Measurements from ENCODE around the gene LHPP.
"Not testable (repeated sequence)": the region's sequence is repeated elsewhere in the genome, so short reads cannot be mapped to it uniquely, and the experiment has no call there.

LHPP gene

DNA sequence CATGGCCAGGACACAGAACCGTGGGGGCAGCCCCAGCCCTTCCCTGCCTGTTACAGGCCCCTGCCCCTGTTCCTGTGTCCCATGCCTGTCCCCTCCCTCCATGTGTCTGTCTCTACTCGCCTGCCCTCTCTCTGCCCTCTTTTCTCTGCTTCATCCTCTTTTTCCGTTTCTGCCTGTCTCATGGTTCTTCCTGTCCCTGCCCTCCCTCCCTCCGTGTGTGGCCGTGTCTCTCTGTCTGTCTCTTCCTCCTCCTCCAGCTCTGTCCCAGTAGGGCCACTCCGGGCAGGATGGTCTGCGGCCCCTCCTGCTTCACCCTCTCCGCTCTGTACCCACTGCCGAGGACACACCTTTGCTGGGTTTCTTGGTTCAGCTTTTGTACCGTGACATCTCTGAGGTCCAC lies 145.2 kb downstream of the LHPP start:
- DNase-seq (ENCODE audit: low read depth) = no peak

DNA sequence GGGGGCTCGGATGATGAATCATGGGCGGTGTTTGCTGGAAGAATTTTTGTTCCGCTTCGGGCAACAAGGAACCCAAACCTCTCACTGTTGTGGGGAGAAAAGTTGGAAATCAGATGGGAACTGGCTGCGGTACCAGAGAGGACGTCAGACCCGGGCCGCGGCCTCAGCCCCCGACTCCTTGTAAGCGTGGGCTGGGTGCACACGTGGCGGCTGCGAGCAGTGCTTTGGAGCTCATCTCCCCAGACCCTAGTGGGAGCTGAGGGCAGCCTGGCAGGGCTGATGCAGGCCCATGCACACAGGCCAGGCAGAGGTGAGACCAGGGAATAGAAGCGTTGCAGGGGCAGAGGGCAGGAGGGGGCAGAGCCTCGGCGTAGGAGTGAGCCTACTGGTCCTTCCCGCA lies 146.1 kb downstream of the LHPP start:
- DNase-seq (ENCODE audit: low read depth) = no peak

GRCh38 chr10:124608093-124608721 lies 146.6 kb downstream of the LHPP start:
- DNase-seq (ENCODE audit: low read depth) = no peak

DNA sequence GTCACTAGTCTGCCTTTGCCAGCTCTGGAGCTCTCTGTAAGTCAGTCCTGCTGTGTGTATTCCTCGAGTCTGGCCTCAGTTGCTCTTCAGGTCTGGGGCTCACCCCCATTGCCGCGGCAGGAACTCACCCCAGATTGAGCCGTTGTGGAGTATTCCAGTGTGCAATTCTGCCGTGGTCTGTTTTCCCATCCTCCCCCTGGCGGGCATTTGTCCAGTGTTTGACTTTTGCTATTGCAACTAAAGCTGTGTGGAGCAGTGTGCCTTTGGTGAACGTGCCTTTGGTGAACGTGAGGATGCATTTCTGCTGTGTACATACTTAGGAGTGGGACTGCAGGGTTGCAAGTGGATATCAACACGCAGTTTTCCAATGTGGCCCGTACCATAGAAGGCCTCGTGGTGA lies 148.1 kb downstream of the LHPP start:
- DNase-seq (ENCODE audit: low read depth) = no peak

- DNase-seq (ENCODE audit: low read depth) = not testable (repeated sequence)
Observed at GRCh38 chr10:124610186-124610585, 148.6 kb downstream of the LHPP start.

- DNase-seq (ENCODE audit: low read depth) = not testable (repeated sequence)
Observed at GRCh38 chr10:124610851-124611250, 149.2 kb downstream of the LHPP start.

DNA sequence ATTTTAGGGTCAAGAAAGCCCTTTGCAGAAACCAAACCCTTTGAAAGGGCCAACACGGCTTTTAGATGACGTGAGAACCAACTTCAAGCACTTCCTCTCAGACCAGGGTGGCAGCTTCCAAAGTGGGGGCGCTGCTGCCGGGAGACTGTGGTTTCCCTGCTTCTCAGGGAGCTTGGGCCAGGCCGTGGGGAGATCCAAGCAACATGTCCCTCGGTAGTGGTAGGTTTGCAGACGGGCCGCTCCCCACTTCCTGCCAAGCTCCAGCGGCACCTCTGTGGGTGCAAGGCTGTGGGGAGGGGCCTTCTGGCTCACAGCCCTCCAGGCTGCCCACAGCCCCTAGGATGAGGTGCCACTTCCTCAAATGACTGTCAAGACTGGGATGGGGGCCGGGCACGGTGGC lies 150.1 kb downstream of the LHPP start:
- DNase-seq (ENCODE audit: low read depth) = peak; percentile 21

GRCh38 chr10:124612611-124613498 lies 151.2 kb downstream of the LHPP start:
- no peak for DNase-seq (ENCODE audit: low read depth)

DNA sequence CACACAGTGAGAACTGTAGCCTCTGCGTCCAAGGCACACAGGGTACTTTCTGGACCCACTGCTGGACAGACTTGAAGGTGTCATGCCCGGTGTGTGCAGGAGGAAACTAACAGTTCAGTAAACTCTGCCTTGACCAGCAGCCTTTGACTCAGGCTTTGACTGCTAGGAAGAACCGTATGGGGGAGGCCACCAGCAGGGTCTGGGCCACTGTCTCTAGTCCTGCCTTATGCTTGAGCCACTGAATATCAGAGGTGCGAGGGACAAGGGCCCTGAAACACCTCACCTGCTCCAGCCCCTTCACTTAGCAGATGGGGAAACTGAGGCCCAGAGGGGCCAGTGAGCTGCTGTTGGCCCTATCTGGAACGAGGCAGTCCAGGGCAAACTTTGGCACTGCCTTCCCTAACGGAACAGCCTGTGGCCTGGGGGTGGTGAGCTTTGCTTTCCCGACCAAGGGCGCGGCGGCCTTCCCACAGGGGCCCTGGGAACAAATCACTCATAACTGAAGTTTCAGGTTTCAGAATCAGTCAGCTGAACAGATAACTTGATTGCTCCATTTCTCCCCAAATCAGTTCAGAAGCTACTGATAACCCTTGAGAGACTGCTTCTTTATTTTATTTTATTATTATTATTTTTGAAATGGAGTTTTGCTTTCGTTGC lies 152.5 kb downstream of the LHPP start:
- peak; percentile 35 for DNase-seq (ENCODE audit: low read depth)

DNA sequence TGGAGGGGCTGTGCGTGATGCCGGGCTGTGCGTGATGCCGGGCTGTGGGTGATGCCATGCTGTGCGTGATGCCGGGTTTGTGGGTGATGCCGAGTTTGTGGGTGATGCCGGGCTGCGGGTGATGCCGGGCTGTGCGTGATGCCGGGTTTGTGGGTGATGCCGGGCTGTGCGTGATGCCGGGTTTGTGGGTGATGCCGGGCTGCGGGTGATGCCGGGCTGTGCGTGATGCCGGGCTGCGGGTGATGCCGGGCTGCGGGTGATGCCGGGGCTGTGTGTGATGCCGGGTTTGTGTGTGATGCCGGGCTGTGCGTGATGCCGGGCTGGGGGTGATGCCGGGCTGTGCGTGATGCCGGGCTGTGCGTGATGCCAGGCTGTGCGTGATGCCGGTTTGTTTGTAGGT lies 153.6 kb downstream of the LHPP start:
- DNase-seq (ENCODE audit: low read depth) = no peak

GRCh38 chr10:124616040-124616835 lies 154.6 kb downstream of the LHPP start:
- no peak for DNase-seq (ENCODE audit: low read depth)

GRCh38 chr10:124616836-124617130 lies 155.2 kb downstream of the LHPP start:
- DNase-seq (ENCODE audit: low read depth) = no peak

GRCh38 chr10:124618470-124619073 lies 156.9 kb downstream of the LHPP start:
- DNase-seq (ENCODE audit: low read depth) = no peak

DNA sequence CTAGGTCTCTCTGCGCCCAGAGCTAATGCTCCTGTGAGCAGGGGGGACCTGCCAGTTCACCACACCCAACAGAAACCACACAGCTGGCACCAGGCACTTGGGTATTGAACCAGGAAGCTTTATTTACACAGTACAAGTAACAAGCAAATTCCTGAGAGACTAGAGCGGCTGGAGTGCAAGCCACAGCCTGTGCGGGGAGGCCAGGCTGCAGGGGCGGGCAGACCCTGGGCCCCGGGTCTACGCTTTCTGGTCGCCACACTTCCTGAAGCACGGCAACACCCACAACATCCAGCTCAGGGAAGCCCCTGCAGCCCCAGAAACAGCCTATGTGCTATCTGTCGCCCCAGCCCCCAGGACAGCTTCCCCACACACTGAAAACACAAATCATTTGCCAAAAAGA lies 157.6 kb downstream of the LHPP start:
- DNase-seq (ENCODE audit: low read depth) = no peak

- DNase-seq (ENCODE audit: low read depth) = no peak
Observed at GRCh38 chr10:124619802-124620490, 158.3 kb downstream of the LHPP start.

DNA sequence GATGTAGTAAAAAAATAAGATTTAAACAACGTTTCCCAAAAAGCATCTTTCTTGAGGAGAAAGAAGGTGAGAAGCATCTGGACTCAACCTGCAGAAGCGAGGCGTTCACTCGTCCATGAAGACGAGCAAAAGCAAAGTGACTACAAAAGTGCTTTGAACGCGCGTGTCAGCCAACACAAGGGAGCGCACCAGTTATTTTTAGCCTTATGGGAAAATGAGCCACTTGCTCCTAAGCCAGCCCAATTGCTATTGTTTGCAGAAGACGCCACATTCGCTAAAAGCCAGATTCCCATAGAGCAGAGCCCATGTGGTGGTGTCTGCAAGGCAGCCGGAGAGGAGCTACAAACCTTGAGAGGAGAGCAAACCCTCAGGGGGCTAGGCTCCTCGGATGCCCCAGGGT lies 160.0 kb downstream of the LHPP start:
- no peak for DNase-seq (ENCODE audit: low read depth)

- no peak for DNase-seq (ENCODE audit: low read depth)
Observed at GRCh38 chr10:124622158-124622557, 160.5 kb downstream of the LHPP start.

GRCh38 chr10:124622866-124623536 lies 161.4 kb downstream of the LHPP start:
- DNase-seq (ENCODE audit: low read depth) = no peak

- DNase-seq (ENCODE audit: low read depth) = no peak
Observed at GRCh38 chr10:124624006-124624405, 162.4 kb downstream of the LHPP start.

DNA sequence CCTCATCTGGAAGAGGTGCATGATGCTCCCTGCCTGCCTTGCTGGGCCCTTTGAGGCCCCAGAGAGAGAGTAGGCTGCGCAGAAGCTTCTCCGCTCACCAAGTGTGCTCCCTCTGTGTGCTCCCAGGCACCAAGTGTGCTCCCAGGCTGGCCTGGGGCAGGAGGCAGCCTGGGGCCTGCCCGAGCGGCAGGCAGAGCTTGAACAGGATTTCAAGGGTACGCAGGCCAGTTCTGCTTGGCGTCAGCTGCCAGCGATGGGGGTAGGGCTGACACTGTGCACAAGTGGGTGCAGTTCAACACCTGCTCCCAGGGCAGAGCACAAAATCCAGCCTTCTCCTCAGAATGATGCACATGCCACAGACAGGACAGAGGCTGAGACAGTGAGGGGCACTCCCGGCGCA lies 162.8 kb downstream of the LHPP start:
- DNase-seq (ENCODE audit: low read depth) = no peak

GRCh38 chr10:124624895-124625294 lies 163.3 kb downstream of the LHPP start:
- no peak for DNase-seq (ENCODE audit: low read depth)
